GM12891 (cell line): ENCODE results near the gene OR1K1.

Experiments
- PAX5 ChIP-seq: IDR thresholded peaks from 2 replicates; pipeline ENCODE4 v1.6.1; 2011; ENCODE audit warnings: low read length, moderate library complexity, mild to moderate bottlenecking; ENCODE audit not compliant: insufficient read depth, severe bottlenecking
- POLR2A ChIP-seq: IDR thresholded peaks from 2 replicates; pipeline ENCODE4 v1.6.1; 2011; ENCODE audit warnings: low read depth, low read length, control low read depth
- POLR2AphosphoS5 ChIP-seq: IDR thresholded peaks from 2 replicates; pipeline ENCODE4 v1.6.1; 2011; ENCODE audit warnings: low read depth, low read length, control low read depth
- POU2F2 ChIP-seq: IDR thresholded peaks from 2 replicates; pipeline ENCODE4 v1.6.1; 2011; ENCODE audit warnings: low read depth, mild to moderate bottlenecking, control low read depth, low read length, moderate library complexity
- SPI1 ChIP-seq: IDR thresholded peaks from 2 replicates; pipeline ENCODE4 v1.6.1; 2011; ENCODE audit warnings: low read depth, low read length, control low read depth
- TAF1 ChIP-seq: IDR thresholded peaks from 2 replicates; pipeline ENCODE4 v1.6.1; 2011; ENCODE audit warnings: low read depth, low read length, control low read depth

DNA sequence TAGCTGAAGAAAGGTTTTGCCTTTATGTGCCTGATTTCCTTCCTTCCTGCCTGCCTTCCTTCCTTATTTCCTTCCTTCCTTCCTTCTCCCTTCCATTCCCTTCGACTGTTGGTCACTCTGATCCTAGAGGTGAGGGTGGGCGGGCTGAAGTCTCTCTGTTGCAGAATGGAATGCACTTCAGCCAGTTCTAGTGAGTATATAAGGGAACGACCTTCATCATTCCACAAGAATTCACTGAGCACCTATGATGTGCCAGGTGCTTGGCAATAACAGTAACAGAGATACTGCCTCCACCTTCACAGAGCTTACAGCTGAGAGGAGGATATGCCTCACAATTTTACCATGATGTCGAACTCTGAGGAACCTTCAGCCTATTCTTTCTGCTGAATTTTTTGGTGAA is 19.9 kb upstream of the OR1K1 start:
- TF ChIP-seq POLR2A = no peak
- TF ChIP-seq TAF1 = no peak
- no peak for TF ChIP-seq POLR2AphosphoS5
- TF ChIP-seq PAX5 = no peak
- no peak for TF ChIP-seq SPI1
- TF ChIP-seq POU2F2 = no peak
